Measurements from ENCODE around the gene CLEC10A. TPM values are rescaled to one million over a fixed set of nuclear protein-coding genes. Genes with fewer than 3 reads are reported as not detected.

The CLEC10A gene
- polyA plus RNA-seq, 1 donor = 9.7 TPM

DNA sequence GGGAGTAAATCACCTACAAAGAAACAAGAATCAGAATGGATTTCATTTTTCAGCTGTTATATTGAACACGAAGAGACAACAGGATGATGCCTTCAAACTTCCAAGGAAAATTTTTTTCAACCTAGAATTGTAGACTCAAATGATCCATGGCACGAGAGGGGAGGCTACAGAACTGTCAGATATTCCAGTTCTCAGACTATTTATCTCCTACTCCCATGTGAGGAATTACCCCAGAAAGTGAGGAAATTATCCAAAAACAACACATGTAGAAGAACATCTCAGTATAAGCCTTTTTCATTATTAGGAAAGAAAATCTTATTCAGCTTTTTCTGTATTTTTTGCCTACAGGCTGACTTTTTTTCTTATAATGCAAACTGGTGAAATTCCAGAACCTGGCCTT is 40.1 kb upstream of the CLEC10A start:
- no peak for DNase-seq
- H3K27me3 ChIP-seq (ENCODE audit: control insufficient read depth, insufficient read depth, low read length) = no peaks in the 10 kb centered on the region
- H3K4me3 ChIP-seq (ENCODE audit: low read length) = no peak overlapping the region
- no peaks in the 10 kb centered on the region for H3K9me3 ChIP-seq (ENCODE audit: control insufficient read depth, low read depth, low read length)
- H3K36me3 ChIP-seq (ENCODE audit: control insufficient read depth, insufficient read depth, low read length) = no peaks in the 10 kb centered on the region
- no peaks in the 10 kb centered on the region for H3K4me1 ChIP-seq (ENCODE audit: control insufficient read depth, insufficient read depth, low read length)
- 83% methylated on average over 1 of the region's 2 CpGs for WGBS (ENCODE audit: insufficient coverage, low lambda C conversion rate)
- no peak overlapping the region for H3K27ac ChIP-seq (ENCODE audit: low read length)

DNA sequence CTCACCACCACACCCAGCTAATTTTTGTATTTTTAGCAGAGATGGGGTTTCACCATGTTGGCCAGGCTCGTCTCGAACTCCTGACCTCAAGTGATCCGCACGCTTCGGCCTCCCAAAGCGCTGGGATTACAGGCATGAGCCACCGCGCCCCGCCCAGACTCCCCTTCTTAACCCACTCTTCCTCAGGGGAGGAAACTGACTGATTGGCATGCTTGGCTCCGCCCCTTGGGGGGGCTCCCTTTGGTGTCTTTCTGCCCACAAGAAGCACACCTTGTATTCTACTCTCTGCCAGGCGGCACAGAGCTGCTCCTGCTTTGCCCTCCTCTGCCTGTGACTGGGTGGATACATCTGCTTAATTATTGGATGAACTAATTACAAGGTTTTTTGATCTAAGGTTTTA is 39.3 kb upstream of the CLEC10A start:
- no peaks in the 10 kb centered on the region for H3K27me3 ChIP-seq (ENCODE audit: control insufficient read depth, insufficient read depth, low read length)
- H3K36me3 ChIP-seq (ENCODE audit: control insufficient read depth, insufficient read depth, low read length) = no peaks in the 10 kb centered on the region
- no peak overlapping the region for H3K27ac ChIP-seq (ENCODE audit: low read length)
- no CpG with 5 or more reads among the region's 11 CpGs for WGBS (ENCODE audit: insufficient coverage, low lambda C conversion rate)
- no peak overlapping the region for H3K4me3 ChIP-seq (ENCODE audit: low read length)
- H3K4me1 ChIP-seq (ENCODE audit: control insufficient read depth, insufficient read depth, low read length) = peaks cover 3% of the 10 kb centered on the region
- no peaks in the 10 kb centered on the region for H3K9me3 ChIP-seq (ENCODE audit: control insufficient read depth, low read depth, low read length)
- DNase-seq = no peak

DNA sequence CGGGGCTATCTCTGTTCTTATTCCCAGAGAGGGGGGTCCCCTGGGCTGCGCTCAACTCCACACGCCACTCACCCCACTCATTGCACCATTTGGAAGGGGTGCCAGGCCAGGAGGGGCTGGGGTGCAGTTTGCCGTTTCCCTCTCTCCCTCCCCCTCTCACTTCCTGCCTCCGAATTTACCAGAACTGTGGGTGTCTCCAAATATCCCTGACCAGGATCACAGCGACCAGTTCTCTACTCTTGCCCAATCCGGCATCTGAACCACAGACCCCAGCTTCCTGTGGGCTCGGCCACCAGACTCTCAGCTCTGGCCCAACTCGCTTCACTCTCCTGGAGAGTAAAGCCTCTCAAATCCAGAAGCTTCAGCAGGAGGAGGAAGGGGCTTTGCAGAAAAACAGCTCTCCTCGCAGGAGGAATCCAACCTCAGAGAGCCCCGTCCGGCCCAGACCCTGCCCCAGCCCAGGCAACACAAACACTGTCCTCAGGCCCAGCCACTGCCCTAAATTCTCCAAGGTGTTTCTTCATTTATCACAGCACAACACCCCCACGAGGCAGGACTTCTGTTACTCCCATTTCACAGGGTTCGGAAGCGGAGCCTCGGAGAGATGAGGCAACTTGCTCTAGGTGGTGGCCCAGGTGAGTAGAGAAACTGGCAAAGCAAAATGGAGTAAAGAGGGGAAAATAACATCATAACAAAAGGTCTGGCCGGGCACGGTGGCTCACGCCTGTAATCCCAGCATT is 35.0 kb upstream of the CLEC10A start:
- Histone ChIP-seq H3K4me1 (ENCODE audit: control insufficient read depth, insufficient read depth, low read length) (peaks cover 8% of the 10 kb centered on the region), H3K9me3 (ENCODE audit: control insufficient read depth, low read depth, low read length) (no peaks in the 10 kb centered on the region), H3K27me3 (ENCODE audit: control insufficient read depth, insufficient read depth, low read length) (no peaks in the 10 kb centered on the region), H3K27ac (ENCODE audit: low read length) (no peak overlapping the region), H3K4me3 (ENCODE audit: low read length) (no peak overlapping the region), H3K36me3 (ENCODE audit: control insufficient read depth, insufficient read depth, low read length) (no peaks in the 10 kb centered on the region)
- 64% methylated on average over 3 of the region's 19 CpGs for WGBS (ENCODE audit: insufficient coverage, low lambda C conversion rate)
- no peak for DNase-seq

DNA sequence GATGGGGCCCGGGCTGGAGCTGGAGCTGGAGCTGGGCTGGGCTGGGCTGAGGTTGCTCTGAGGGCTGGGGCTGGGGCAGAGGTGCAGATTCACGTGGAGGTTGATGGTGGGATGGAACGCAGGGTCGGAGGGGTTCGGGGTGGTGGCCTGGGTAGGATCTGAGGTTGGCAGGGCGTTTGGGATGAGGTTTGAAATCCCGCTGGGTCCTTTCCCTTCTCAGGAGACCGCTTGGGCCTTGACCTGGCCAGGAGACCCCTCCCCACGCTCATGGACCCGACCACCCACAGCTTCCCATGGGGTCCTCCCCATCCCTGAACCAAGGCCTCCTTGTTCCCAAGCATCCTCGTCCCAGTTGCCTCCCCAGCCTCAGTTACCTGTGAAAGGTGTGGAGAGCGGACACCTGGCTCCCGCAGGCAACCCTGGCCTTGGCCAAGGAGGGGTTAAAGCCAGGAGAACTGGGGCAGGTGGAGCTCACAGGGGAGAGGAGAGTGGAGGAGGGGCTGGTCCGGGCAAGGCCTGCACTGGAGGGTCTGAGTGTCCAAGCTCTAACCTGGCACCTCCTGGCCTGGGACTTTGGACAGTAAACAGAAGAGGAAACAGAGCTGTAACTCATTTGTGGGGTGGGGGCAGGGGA is 34.3 kb upstream of the CLEC10A start, which contains the start of gene ASGR2:
TSS of gene ASGR2 (minus strand) at position 582 of the 634 bp plus-strand sequence. CDS start 582 bp downstream, outside the sequence.
- no peak for DNase-seq
- WGBS (ENCODE audit: insufficient coverage, low lambda C conversion rate) = 60% methylated on average over 1 of the region's 14 CpGs
- no peaks in the 10 kb centered on the region for H3K27me3 ChIP-seq (ENCODE audit: control insufficient read depth, insufficient read depth, low read length)
- no peak within 1 kb of the TSS for H3K27ac ChIP-seq (ENCODE audit: low read length)
- no peaks in the 10 kb centered on the region for H3K9me3 ChIP-seq (ENCODE audit: control insufficient read depth, low read depth, low read length)
- peaks cover 8% of the 10 kb centered on the region for H3K4me1 ChIP-seq (ENCODE audit: control insufficient read depth, insufficient read depth, low read length)
- H3K4me3 ChIP-seq (ENCODE audit: low read length) = no peak within 1 kb of the TSS
- no peaks in the 10 kb centered on the region for H3K36me3 ChIP-seq (ENCODE audit: control insufficient read depth, insufficient read depth, low read length)

DNA sequence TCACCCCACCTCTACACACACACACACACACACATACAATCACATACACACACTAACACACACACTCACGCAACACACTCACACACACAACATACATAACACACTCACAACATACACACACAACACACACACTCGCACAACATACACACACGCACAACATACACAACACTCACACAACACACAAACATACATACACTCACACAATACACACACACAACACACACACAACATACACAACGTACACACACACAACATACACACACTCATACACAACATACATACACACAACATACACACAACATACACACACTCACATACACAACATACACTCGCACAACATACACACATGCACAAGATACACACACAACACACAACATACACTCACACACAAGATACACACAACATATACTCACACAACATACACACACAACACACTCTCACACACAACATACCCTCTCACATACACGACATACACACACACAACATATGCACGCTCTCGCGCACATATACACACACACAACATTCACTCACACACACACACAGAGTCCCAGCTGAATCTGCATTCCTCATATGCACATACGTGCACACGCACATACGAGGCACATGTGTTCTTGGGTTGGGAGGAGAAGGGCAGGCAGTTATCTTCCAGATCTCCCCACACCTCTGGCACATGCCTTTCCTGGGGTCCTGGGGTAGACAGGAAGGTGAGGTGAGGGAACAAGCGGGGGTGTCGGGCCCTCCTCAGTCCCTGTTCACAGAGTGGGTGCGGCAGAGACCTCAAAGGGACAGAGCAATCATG is 33.4 kb upstream of the CLEC10A start:
- H3K36me3 ChIP-seq (ENCODE audit: control insufficient read depth, insufficient read depth, low read length) = no peaks in the 10 kb centered on the region
- WGBS (ENCODE audit: insufficient coverage, low lambda C conversion rate) = 80% methylated on average over 1 of the region's 15 CpGs
- DNase-seq = no peak

DNA sequence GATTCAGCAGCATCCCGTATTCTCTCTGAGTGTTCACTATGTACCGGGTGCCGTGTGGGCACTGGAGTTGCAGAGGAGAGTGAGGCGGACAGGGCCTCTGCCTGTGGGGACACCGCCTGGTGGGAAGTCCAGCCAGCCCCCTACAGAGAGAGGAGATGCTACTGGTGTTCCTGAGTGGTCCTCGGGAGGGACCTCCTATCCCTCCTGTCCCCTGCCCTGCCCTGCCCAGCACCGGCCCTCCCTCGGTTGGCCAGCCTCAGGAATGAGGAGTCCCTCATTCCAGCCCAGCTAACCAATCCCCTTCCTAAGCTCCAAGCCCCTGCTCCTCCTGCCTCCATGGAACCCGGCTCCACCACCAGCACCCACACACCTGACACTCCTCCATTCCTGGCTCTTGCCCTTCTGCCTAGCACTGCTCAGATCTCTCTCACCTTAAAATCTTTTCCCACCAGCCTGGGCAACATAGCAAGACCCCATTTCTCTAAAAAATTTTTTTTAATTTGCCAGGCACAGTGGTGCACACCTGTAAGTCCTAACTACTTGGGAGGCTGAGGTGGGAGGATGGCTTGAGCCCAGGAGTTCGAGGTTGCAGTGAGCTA is 32.6 kb upstream of the CLEC10A start:
- Histone ChIP-seq H3K27ac (ENCODE audit: low read length) (no peak overlapping the region), H3K4me3 (ENCODE audit: low read length) (no peak overlapping the region), H3K9me3 (ENCODE audit: control insufficient read depth, low read depth, low read length) (no peaks in the 10 kb centered on the region), H3K36me3 (ENCODE audit: control insufficient read depth, insufficient read depth, low read length) (no peaks in the 10 kb centered on the region), H3K4me1 (ENCODE audit: control insufficient read depth, insufficient read depth, low read length) (peaks cover 8% of the 10 kb centered on the region), H3K27me3 (ENCODE audit: control insufficient read depth, insufficient read depth, low read length) (no peaks in the 10 kb centered on the region)
- no peak for DNase-seq
- WGBS (ENCODE audit: insufficient coverage, low lambda C conversion rate) = no CpG with 5 or more reads among the region's 10 CpGs

More for the DNA sequence above, 33.4 kb upstream of the CLEC10A start:
- Histone ChIP-seq H3K9me3 (ENCODE audit: control insufficient read depth, low read depth, low read length) (no peaks in the 10 kb centered on the region), H3K4me1 (ENCODE audit: control insufficient read depth, insufficient read depth, low read length) (peaks cover 8% of the 10 kb centered on the region), H3K27me3 (ENCODE audit: control insufficient read depth, insufficient read depth, low read length) (no peaks in the 10 kb centered on the region), H3K27ac (ENCODE audit: low read length) (no peak overlapping the region), H3K4me3 (ENCODE audit: low read length) (no peak overlapping the region)

DNA sequence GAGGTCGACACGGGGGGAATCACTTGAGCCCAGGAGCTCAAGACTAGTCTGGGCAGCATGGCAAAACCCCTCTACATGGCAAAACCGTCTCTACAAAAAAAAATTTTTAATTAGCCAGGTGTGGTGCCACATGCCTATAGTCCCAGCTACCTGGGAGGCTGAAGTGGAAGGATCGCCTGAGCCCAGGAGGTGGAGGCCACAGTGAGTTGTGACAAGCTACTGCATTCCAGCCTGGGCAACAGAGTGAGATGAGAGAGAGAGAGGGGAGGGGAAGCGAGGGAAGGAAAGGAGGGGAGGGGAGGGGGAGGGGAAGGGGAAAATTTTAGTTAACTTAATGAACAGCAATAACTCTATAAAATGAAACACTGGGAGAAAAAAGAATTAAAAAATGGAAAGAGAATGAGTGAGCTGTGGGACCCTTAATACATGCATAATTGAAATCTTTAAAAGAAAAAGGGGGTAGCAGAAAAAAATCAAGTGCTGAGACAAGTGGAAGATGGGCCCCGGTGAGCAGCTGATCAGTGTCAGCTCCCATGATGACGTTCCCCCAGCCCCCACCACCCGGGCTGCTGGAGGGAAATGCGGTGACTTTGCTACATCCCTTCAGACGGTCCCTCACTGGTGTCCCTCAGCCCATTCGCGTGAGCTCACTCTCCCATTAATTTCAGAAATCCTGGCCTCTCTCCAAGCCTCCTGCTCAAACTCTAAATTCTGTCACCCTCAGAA is 31.9 kb upstream of the CLEC10A start:
- Histone ChIP-seq H3K9me3 (ENCODE audit: control insufficient read depth, low read depth, low read length) (no peaks in the 10 kb centered on the region), H3K27ac (ENCODE audit: low read length) (no peak overlapping the region), H3K4me1 (ENCODE audit: control insufficient read depth, insufficient read depth, low read length) (peaks cover 8% of the 10 kb centered on the region), H3K27me3 (ENCODE audit: control insufficient read depth, insufficient read depth, low read length) (no peaks in the 10 kb centered on the region), H3K4me3 (ENCODE audit: low read length) (no peak overlapping the region), H3K36me3 (ENCODE audit: control insufficient read depth, insufficient read depth, low read length) (no peaks in the 10 kb centered on the region)
- WGBS (ENCODE audit: insufficient coverage, low lambda C conversion rate) = no CpG with 5 or more reads among the region's 12 CpGs
- no peak for DNase-seq

DNA sequence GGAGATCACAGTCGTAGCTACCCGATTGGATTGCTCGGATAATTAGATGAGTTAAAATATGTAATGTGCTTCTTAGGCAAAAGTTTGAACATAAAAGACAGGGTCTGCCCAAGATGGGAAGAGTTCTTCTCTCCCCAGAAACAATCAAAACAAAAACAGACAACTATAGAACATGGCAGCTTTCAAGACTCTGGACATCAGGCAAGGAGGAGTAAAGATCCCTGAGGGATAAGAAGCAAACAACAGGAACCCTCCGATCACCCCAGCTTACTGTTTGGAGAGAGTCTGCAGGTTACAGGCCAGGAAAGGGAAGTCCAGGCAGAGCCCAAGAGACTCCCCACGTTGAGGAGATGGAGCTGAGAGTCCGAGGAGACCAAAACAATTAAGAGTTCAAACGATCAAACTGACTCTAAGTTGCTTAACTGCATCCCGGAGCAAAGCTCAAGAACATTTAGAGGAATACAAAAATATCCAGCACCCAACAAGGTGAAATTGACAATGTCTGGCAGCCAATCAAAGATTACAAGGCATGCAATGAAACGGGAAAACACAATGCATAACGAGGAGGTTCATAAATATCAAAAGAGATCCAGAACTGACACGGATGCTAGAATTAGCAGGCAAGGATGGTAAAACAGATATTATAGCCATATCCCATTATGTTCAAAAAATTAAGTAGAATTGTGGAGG is 30.7 kb upstream of the CLEC10A start:
- WGBS (ENCODE audit: insufficient coverage, low lambda C conversion rate) = 84% methylated on average over 5 of the region's 11 CpGs
- Histone ChIP-seq H3K9me3 (ENCODE audit: control insufficient read depth, low read depth, low read length) (no peaks in the 10 kb centered on the region), H3K4me3 (ENCODE audit: low read length) (no peak overlapping the region), H3K36me3 (ENCODE audit: control insufficient read depth, insufficient read depth, low read length) (no peaks in the 10 kb centered on the region), H3K27ac (ENCODE audit: low read length) (no peak overlapping the region), H3K27me3 (ENCODE audit: control insufficient read depth, insufficient read depth, low read length) (no peaks in the 10 kb centered on the region), H3K4me1 (ENCODE audit: control insufficient read depth, insufficient read depth, low read length) (peaks cover 8% of the 10 kb centered on the region)
- no peak for DNase-seq

DNA sequence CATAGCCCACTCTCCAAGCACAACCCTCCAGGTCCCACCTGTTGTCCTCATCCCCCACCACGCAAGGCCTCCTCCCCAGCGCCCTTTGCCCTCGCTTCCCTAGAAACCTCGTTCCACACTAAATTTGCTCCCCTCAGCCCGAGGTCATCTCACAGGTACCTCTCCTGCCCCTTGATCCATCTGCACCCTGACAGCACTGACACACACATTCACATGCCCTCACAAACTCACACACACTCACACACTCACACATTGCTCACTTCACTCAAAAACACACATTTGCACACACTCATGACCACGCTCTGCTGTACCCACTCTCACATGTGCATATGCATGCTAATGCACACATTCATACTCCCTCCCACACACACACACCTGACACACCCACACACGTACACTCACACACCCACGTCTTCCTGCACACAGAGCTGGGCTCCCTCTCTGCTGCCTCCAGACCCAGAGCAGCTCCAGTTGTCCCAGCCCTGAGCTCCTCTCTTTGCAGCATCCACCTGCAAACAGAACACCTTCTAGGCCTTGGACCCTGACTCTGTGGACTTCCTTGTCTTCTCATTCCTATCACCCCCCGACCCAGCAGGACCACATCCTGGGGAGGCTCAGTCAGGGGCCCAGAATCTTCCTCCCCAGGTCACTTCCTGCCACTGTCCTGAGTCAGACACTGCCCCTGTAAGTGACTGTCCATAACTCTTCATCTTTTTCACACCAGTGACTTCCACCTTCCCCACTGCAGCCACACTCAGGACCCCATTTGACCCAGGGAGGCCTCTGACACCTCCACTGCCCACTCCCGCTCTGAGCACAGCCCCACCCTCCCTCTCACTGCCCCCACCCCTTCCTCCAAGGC is 29.6 kb upstream of the CLEC10A start:
- peaks cover 8% of the 10 kb centered on the region for H3K4me1 ChIP-seq (ENCODE audit: control insufficient read depth, insufficient read depth, low read length)
- H3K9me3 ChIP-seq (ENCODE audit: control insufficient read depth, low read depth, low read length) = no peaks in the 10 kb centered on the region
- WGBS (ENCODE audit: insufficient coverage, low lambda C conversion rate) = no CpG with 5 or more reads among the region's 10 CpGs
- H3K27ac ChIP-seq (ENCODE audit: low read length) = no peak overlapping the region
- no peaks in the 10 kb centered on the region for H3K27me3 ChIP-seq (ENCODE audit: control insufficient read depth, insufficient read depth, low read length)
- no peaks in the 10 kb centered on the region for H3K36me3 ChIP-seq (ENCODE audit: control insufficient read depth, insufficient read depth, low read length)
- DNase-seq = no peak
- H3K4me3 ChIP-seq (ENCODE audit: low read length) = no peak overlapping the region
